Activated T-helper 1 cell treated with anti-CD3 and anti-CD28 coated beads, Interleukin-12 subunit alpha, Interleukin-12 subunit beta, Interleukin-2, Interleukin-4 antibody, amounts not matched to agents 30 ng/mL and 10 ng/mL and 1 ng/mL, durations not matched to agents 14 hours and 24 hours and 36 hours (primary cell): ENCODE measurements around the gene TP53TG3C. TPM values are rescaled to one million over a fixed set of nuclear protein-coding genes. Genes with fewer than 3 reads are reported as not detected.
"Not testable (repeated sequence)": the region's sequence is repeated elsewhere in the genome, so short reads cannot be mapped to it uniquely, and the experiment has no call there.

Experiments used
- DNase-seq: peaks from one replicate; pipeline ENCODE4 v3.0.0; 2021; ENCODE audit warnings: low spot score
- H3K27ac Mint-ChIP-seq: one replicate; pipeline ENCODE4 v1.8.0; 2021; ENCODE audit warnings: mild to moderate bottlenecking, mixed read lengths
- H3K27me3 Mint-ChIP-seq: one replicate; pipeline ENCODE4 v1.8.0; 2022; ENCODE audit warnings: mild to moderate bottlenecking, moderate library complexity, mixed read lengths; ENCODE audit not compliant: insufficient read depth
- H3K36me3 Mint-ChIP-seq: one replicate; pipeline ENCODE4 v1.8.0; 2021; ENCODE audit warnings: low read depth, mixed read lengths
- H3K4me1 Mint-ChIP-seq: one replicate; pipeline ENCODE4 v1.8.0; 2021; ENCODE audit warnings: low read depth, mixed read lengths
- H3K4me3 Mint-ChIP-seq: one replicate; pipeline ENCODE4 v1.8.0; 2021; ENCODE audit warnings: mild to moderate bottlenecking, moderate library complexity, mixed read lengths
- H3K9me3 Mint-ChIP-seq: one replicate; pipeline ENCODE4 v1.8.0; 2021; ENCODE audit warnings: mixed read lengths
- intact Hi-C: fragments of 100-400 bp; cut with micrococcal nuclease; formaldehyde crosslinking; loops from one replicate; pipeline ENCODE4 v1.15.1; 2024
- total RNA-seq: library from RNA; stranded (reverse); gene quantifications from 2 replicates; pipeline ENCODE4 v1.2.3, GENCODE V29; 2022

TP53TG3C gene
- not detected in 2 replicates for total RNA-seq

DNA sequence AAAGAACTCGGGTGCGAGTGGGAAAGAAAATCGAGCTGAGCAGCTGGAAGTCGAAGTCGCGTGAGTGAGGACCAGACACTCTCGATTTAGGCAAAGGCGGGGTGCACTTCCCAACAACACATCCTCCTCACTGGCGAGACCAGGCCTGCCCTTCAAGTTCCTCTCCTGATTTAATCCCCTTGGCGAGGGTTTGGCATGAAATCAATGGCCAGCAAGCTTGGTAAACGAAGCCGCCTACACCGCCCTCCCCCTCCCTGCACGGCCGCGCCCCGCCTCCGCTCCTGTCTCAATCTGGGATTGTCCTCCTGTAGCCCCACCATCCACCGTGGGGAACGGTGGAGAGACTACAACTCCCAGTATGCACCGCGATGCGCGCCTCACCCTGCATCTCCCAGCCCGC lies at the start of gene TP53TG3C:
TSS of gene TP53TG3C (plus strand) at position 301 of the 400 bp plus-strand sequence. CDS start at position 369, 68 bp downstream.
- H3K4me3 Mint-ChIP-seq, intact Hi-C loops, H3K36me3 Mint-ChIP-seq, H3K27ac Mint-ChIP-seq, H3K27me3 Mint-ChIP-seq, H3K4me1 Mint-ChIP-seq, DNase-seq, H3K9me3 Mint-ChIP-seq: not testable (repeated sequence)

Other genes with a start within 250 kb of the TP53TG3C start
- gene TP53TG3E, start 110.1 kb downstream of the TP53TG3C start, total RNA-seq: not detected in 2 replicates
- gene TP53TG3B, start 166.6 kb downstream of the TP53TG3C start, total RNA-seq: not detected in 2 replicates